Upper lobe of right lung (tissue), 1 donor: ENCODE results near the gene MFN1. TPM values are rescaled to one million over a fixed set of nuclear protein-coding genes. Genes with fewer than 3 reads are reported as not detected.

Experiments used
- ATAC-seq: fragments of 200-7000 bp; cut with Tn5 transposase; one replicate; pipeline ENCODE4 v1.9.1; 2020; ENCODE audit warnings: mild to moderate bottlenecking, moderate library complexity
- DNase-seq: peaks from one replicate; pipeline ENCODE4 v3.0.0-alpha.2; 2020
- H3K27ac ChIP-seq: fragments of 200-600 bp; one replicate; pipeline ENCODE4 v1.8.0; 2022
- H3K27me3 ChIP-seq: fragments of 200-600 bp; one replicate; pipeline ENCODE4 v1.8.0; 2022; ENCODE audit warnings: mild to moderate bottlenecking
- H3K36me3 ChIP-seq: fragments of 200-600 bp; one replicate; pipeline ENCODE4 v1.8.0; 2022
- H3K4me1 ChIP-seq: fragments of 200-600 bp; one replicate; pipeline ENCODE4 v1.8.0; 2022
- H3K4me3 ChIP-seq: fragments of 200-600 bp; one replicate; pipeline ENCODE4 v1.8.0; 2022; ENCODE audit warnings: mild to moderate bottlenecking
- H3K9me3 ChIP-seq: fragments of 200-600 bp; one replicate; pipeline ENCODE4 v1.8.0; 2022
- intact Hi-C: fragments of 100-400 bp; cut with DNase I; formaldehyde crosslinking; loops from one replicate; pipeline ENCODE4 v1.11.0; 2022
- total RNA-seq: library from RNA; stranded (reverse); fragmentation: NEBNext Ultra II Directional; extraction: Animal tissue kit (Norgen Biotek cat#: 25700); gene quantifications from one replicate; pipeline ENCODE4 v1.2.1, GENCODE V29; 2021
- TF ChIP-seq, protein P1 (sequence below): fragments of 200-600 bp; IDR thresholded peaks from one replicate; pipeline ENCODE4 v1.8.0; 2022; ENCODE audit warnings: antibody characterized with exemption
- donor health status: DM: no; HTN: yes; CAD: no; lungs with severe emphysema.

MFN1 gene
- total RNA-seq, 1 donor from 2014 or later, result 48.3 TPM

DNA sequence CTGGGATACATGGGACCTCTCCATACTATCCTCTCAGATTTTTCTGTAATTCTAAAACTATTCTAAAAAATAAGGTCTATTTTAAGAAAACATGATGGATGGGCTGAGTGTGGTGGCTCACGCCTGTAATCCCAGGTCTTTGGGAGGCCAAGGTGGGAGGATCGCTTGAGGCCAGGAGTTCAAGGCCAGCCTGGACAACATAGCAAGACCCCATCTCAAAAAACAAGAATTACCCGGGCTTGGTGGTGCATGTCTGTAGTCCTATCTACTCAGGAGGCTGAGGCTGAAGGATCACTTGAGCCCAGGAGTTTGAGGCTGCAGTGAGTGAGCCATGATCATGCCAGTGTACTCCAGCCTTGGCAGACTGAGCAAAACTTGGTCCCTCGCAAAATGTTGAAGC, 15.3 kb upstream of the MFN1 start:
- Histone ChIP-seq H3K27me3 (no peaks in the 10 kb centered on the region), H3K4me1 (no peaks in the 10 kb centered on the region), H3K4me3 (no peak overlapping the region), H3K9me3 (no peaks in the 10 kb centered on the region), H3K27ac (no peak overlapping the region), H3K36me3 (peaks cover 87% of the 10 kb centered on the region)
- intact Hi-C loops, result no loop called here
- no peak for ATAC-seq
- TF ChIP-seq, protein P1, sequence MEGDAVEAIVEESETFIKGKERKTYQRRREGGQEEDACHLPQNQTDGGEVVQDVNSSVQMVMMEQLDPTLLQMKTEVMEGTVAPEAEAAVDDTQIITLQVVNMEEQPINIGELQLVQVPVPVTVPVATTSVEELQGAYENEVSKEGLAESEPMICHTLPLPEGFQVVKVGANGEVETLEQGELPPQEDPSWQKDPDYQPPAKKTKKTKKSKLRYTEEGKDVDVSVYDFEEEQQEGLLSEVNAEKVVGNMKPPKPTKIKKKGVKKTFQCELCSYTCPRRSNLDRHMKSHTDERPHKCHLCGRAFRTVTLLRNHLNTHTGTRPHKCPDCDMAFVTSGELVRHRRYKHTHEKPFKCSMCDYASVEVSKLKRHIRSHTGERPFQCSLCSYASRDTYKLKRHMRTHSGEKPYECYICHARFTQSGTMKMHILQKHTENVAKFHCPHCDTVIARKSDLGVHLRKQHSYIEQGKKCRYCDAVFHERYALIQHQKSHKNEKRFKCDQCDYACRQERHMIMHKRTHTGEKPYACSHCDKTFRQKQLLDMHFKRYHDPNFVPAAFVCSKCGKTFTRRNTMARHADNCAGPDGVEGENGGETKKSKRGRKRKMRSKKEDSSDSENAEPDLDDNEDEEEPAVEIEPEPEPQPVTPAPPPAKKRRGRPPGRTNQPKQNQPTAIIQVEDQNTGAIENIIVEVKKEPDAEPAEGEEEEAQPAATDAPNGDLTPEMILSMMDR, result no peak
- no peak for DNase-seq

DNA sequence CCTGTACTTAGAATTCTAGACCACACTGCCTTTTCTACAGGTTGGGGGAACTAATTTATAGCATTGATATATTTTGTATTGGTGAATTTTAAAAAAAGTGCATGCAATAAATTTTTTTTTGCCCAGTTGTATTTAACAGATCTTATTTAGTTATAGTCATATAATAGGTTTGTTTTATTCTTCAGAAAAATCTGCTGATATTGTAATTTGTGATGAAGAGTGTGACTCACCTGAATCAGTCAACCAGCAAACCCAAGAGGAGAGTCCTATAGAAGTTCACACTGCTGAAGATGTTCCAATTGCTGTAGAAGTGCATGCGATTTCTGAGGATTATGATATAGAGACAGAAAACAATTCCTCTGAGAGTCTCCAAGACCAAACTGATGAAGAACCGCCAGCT, 14.4 kb upstream of the MFN1 start:
- Histone ChIP-seq H3K4me3 (no peak overlapping the region), H3K27me3 (no peaks in the 10 kb centered on the region), H3K4me1 (no peaks in the 10 kb centered on the region), H3K9me3 (no peaks in the 10 kb centered on the region), H3K36me3 (peaks cover 86% of the 10 kb centered on the region), H3K27ac (no peak overlapping the region)
- DNase-seq (no peak), ATAC-seq (no peak)
- intact Hi-C loops, result no loop called here
- TF ChIP-seq, protein P1, result no peak

DNA sequence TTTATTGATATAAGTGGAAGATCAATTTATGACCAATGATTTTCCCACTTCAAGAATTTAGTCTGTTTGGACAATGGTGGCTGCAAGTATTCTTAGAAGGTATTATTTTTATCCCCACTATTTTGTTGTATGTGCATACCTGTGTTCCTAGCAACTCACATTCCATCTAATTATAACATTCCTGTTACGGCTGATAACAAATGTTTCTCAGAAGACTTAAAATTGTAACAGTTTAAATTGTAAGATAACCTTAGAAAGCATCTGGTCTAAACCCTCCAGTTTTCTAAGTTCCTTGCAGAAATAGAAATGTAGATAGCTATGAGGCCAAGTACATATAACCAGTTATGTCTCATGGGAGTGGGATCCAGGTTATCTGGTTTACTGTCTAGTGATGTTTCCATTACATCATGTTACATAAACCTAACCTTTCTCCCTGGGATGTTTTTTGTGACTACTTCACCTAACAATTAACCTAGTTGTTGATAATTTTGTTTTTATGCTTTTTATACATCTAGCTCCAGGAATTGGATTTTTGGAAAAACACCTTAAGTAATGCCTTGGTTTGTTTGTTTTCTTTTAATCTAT, 11.1 kb upstream of the MFN1 start:
- Histone ChIP-seq H3K27ac (no peak overlapping the region), H3K9me3 (no peaks in the 10 kb centered on the region), H3K27me3 (no peaks in the 10 kb centered on the region), H3K4me1 (no peaks in the 10 kb centered on the region), H3K36me3 (peaks cover 53% of the 10 kb centered on the region), H3K4me3 (no peak overlapping the region)
- ATAC-seq, result no peak
- TF ChIP-seq, protein P1, result no peak
- DNase-seq, result no peak
- intact Hi-C loops, result no loop called here

DNA sequence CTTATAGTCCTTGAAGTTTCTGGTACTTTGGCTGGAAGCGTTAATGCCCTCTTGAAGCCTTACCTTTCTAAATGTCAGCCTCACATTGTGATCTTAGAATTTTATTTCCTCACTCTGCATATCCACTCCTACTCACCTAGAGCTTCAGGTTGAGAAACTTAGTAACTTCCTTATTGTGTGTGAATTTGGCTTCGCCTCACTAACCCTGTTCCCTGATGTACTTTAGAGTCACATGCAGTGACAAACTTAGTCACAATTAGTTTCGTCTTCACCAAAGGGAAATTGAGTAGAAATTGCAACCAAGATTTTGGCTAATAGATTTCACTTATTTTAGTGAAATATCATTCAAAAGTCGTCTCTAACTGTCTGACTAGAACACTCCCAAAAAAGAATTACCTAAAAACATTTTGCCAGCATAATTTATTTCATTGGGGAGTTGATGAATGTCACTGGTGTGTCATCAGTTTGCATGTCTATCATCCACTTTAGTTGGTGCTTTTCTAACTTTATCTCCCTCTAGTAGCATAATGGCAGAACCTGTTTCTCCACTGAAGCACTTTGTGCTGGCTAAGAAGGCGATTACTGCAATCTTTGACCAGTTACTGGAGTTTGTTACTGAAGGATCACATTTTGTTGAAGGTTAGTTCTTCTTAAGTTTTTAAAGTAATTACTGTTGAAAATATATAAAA, 960 bp downstream of the MFN1 start:
- H3K36me3 ChIP-seq, result peaks cover 31% of the 10 kb centered on the region

DNA sequence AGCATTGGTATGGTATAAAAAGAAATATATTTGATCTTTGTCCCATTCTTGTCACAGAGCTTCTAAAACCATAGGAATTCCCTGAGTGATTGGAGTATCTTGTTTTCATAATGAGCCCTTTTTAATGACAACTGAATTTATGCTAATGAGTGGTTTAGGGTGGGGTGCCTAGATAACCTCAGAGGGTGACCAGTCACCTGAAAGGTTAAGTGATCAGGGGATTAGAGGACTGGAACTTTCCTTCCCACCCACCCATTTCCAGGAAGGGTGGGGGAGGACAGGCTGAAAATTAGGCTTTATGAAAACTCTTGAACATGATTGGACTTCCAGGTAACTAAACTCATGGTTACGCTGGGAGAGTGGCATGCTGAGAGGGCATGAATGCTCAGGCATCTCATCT, 8.5 kb downstream of the MFN1 start:
- no peak for ATAC-seq
- no peak for DNase-seq
- Histone ChIP-seq H3K36me3 (peaks cover 96% of the 10 kb centered on the region), H3K4me3 (no peak overlapping the region), H3K9me3 (no peaks in the 10 kb centered on the region), H3K27ac (no peak overlapping the region), H3K4me1 (no peaks in the 10 kb centered on the region), H3K27me3 (no peaks in the 10 kb centered on the region)
- TF ChIP-seq, protein P1, result no peak
- intact Hi-C loops, result no loop called here

More for the DNA sequence above, 960 bp downstream of the MFN1 start:
- TF ChIP-seq, protein P1, result no peak
- no peaks in the 10 kb centered on the region for H3K27me3 ChIP-seq
- DNase-seq, result no peak
- intact Hi-C loops, result no loop called here
- no peaks in the 10 kb centered on the region for H3K9me3 ChIP-seq
- peak overlapping the region; percentile 73 for H3K4me3 ChIP-seq
- peak; percentile 55 for ATAC-seq
- peaks cover 6% of the 10 kb centered on the region for H3K4me1 ChIP-seq
- H3K27ac ChIP-seq, result peak overlapping the region; percentile 86
